ENCODE measurements around the gene TSEN15. TPM values are rescaled to one million over a fixed set of nuclear protein-coding genes. Genes with fewer than 3 reads are reported as not detected.

TSEN15 gene
- total RNA-seq, 4 donors from 2014 or later, result 45.8 to 63.3 (median 60.1) TPM

- no peak for TF ChIP-seq CTCF (IDR thresholded peaks at IDR 0.05)
- TF ChIP-seq POLR2A (IDR thresholded peaks at IDR 0.05), result no peak
- H3K9me3 ChIP-seq, result no peaks in the 10 kb centered on the region
- H3K27me3 ChIP-seq, result no peaks in the 10 kb centered on the region
- WGBS, 2 donors, result 86 to 87% methylated on average over 2 of the region's 2 CpGs
- intact Hi-C loops (cut with DNase I), result no loop called here
- no peak overlapping the region for H3K27ac ChIP-seq
- H3K4me3 ChIP-seq (replicated peaks in 1 of 3), result no peak overlapping the region
- H3K36me3 ChIP-seq, result no peaks in the 10 kb centered on the region
- no peak for DNase-seq
- no peaks in the 10 kb centered on the region for H3K4me1 ChIP-seq
Measured at GRCh38 chr1:184112176-184112948, 60.8 kb downstream of the TSEN15 start.

GRCh38 chr1:184113251-184113650, 61.7 kb downstream of the TSEN15 start:
- intact Hi-C loops (cut with DNase I), result no loop called here
- no peaks in the 10 kb centered on the region for H3K27me3 ChIP-seq
- H3K9me3 ChIP-seq, result no peaks in the 10 kb centered on the region
- no peak for TF ChIP-seq POLR2A (IDR thresholded peaks at IDR 0.05)
- no peak for TF ChIP-seq CTCF (IDR thresholded peaks at IDR 0.05)
- H3K27ac ChIP-seq, result no peak overlapping the region
- no peak overlapping the region for H3K4me3 ChIP-seq (replicated peaks in 1 of 3)
- H3K36me3 ChIP-seq, result no peaks in the 10 kb centered on the region
- no peak for DNase-seq
- WGBS, 2 donors, result 74 to 88% methylated on average over 1 of the region's 1 CpG
- no peaks in the 10 kb centered on the region for H3K4me1 ChIP-seq

- intact Hi-C loops (cut with DNase I), result no loop called here
- Histone ChIP-seq H3K9me3 (no peaks in the 10 kb centered on the region), H3K27ac (no peak overlapping the region), H3K4me1 (no peaks in the 10 kb centered on the region), H3K4me3 (replicated peaks in 1 of 3) (no peak overlapping the region), H3K36me3 (no peaks in the 10 kb centered on the region), H3K27me3 (no peaks in the 10 kb centered on the region)
- no peak for DNase-seq
- TF ChIP-seq CTCF (IDR thresholded peaks at IDR 0.05) (no peak), POLR2A (IDR thresholded peaks at IDR 0.05) (no peak)
Measured at GRCh38 chr1:184114818-184115398, 63.4 kb downstream of the TSEN15 start.

- TF ChIP-seq CTCF (IDR thresholded peaks at IDR 0.05), result no peak
- no peak for TF ChIP-seq POLR2A (IDR thresholded peaks at IDR 0.05)
- no peaks in the 10 kb centered on the region for H3K36me3 ChIP-seq
- no peaks in the 10 kb centered on the region for H3K9me3 ChIP-seq
- H3K4me1 ChIP-seq, result no peaks in the 10 kb centered on the region
- intact Hi-C loops (cut with DNase I), result no loop called here
- H3K27ac ChIP-seq, result no peak overlapping the region
- WGBS, 2 donors, result 59 to 65% methylated on average over 2 of the region's 2 CpGs
- no peaks in the 10 kb centered on the region for H3K27me3 ChIP-seq
- no peak overlapping the region for H3K4me3 ChIP-seq (replicated peaks in 1 of 3)
- peak in 1 of 2 donors; percentile 4 for DNase-seq
Measured at GRCh38 chr1:184116287-184116686, 64.8 kb downstream of the TSEN15 start.

GRCh38 chr1:184118046-184118445, 66.5 kb downstream of the TSEN15 start:
- Histone ChIP-seq H3K9me3 (no peaks in the 10 kb centered on the region), H3K27ac (no peak overlapping the region), H3K4me3 (replicated peaks in 1 of 3) (no peak overlapping the region), H3K27me3 (no peaks in the 10 kb centered on the region), H3K4me1 (no peaks in the 10 kb centered on the region), H3K36me3 (no peaks in the 10 kb centered on the region)
- intact Hi-C loops (cut with DNase I), result no loop called here
- no peak for DNase-seq
- no peak for TF ChIP-seq POLR2A (IDR thresholded peaks at IDR 0.05)
- no peak for TF ChIP-seq CTCF (IDR thresholded peaks at IDR 0.05)
- WGBS, 2 donors, result 83 to 94% methylated on average over 2 of the region's 2 CpGs
